Measurements from ENCODE around the gene PPP1R3C.

The PPP1R3C gene

GRCh38 chr10:91628383-91628782 lies 4.5 kb downstream of the PPP1R3C start:
- no peak for DNase-seq

GRCh38 chr10:91627344-91628102 lies 5.3 kb downstream of the PPP1R3C start:
- no peak for DNase-seq

GRCh38 chr10:91626936-91627335 lies 5.9 kb downstream of the PPP1R3C start:
- no peak for DNase-seq

GRCh38 chr10:91624633-91625032 lies 8.2 kb downstream of the PPP1R3C start:
- DNase-seq, result no peak

GRCh38 chr10:91622601-91623000 lies 10.3 kb downstream of the PPP1R3C start:
- no peak for DNase-seq

- no peak for DNase-seq
These were observed 11.3 kb downstream of the PPP1R3C start for GRCh38 chr10:91621483-91622113.

- peak; percentile 77 for DNase-seq
These were observed 15.7 kb downstream of the PPP1R3C start for GRCh38 chr10:91617072-91617609.

GRCh38 chr10:91616137-91616536 lies 16.7 kb downstream of the PPP1R3C start:
- DNase-seq, result peak; percentile 30

- DNase-seq, result peak; percentile 76
These were observed 18.6 kb downstream of the PPP1R3C start for GRCh38 chr10:91614225-91614624.

- DNase-seq, result peak; percentile 86
These were observed 19.3 kb downstream of the PPP1R3C start for GRCh38 chr10:91613411-91614187.

GRCh38 chr10:91610919-91611318 lies 22.0 kb downstream of the PPP1R3C start:
- DNase-seq, result no peak

- peak; percentile 77 for DNase-seq
These were observed 22.4 kb downstream of the PPP1R3C start for GRCh38 chr10:91610444-91610843.

- peak; percentile 60 for DNase-seq
These were observed 25.0 kb downstream of the PPP1R3C start for GRCh38 chr10:91607646-91608403.

- no peak for DNase-seq
These were observed 26.9 kb downstream of the PPP1R3C start for GRCh38 chr10:91605968-91606367.

- DNase-seq, result no peak
These were observed 28.0 kb downstream of the PPP1R3C start for GRCh38 chr10:91604553-91605534.

- peak; percentile 29 for DNase-seq
These were observed 28.9 kb downstream of the PPP1R3C start for GRCh38 chr10:91603931-91604331.

GRCh38 chr10:91602868-91603568 lies 29.9 kb downstream of the PPP1R3C start:
- no peak for DNase-seq

- DNase-seq, result no peak
These were observed 30.4 kb downstream of the PPP1R3C start for GRCh38 chr10:91602449-91602848.

GRCh38 chr10:91601212-91601611 lies 31.7 kb downstream of the PPP1R3C start:
- no peak for DNase-seq

- peak; percentile 86 for DNase-seq
These were observed 34.5 kb downstream of the PPP1R3C start for GRCh38 chr10:91598211-91598977.

Measured in NCI-H226 (cell line).